GM21737 (cell line): ENCODE measurements around the gene MRPL37.
"Not testable (repeated sequence)": the region's sequence is repeated elsewhere in the genome, so short reads cannot be mapped to it uniquely, and the experiment has no call there.

Experiments used
- ATAC-seq: cut with Tn5 transposase; IDR thresholded peaks from one replicate; pipeline ENCODE4 v1.9.1; 2021; ENCODE audit warnings: mild to moderate bottlenecking, moderate library complexity; ENCODE audit not compliant: unreplicated experiment

The MRPL37 gene

DNA sequence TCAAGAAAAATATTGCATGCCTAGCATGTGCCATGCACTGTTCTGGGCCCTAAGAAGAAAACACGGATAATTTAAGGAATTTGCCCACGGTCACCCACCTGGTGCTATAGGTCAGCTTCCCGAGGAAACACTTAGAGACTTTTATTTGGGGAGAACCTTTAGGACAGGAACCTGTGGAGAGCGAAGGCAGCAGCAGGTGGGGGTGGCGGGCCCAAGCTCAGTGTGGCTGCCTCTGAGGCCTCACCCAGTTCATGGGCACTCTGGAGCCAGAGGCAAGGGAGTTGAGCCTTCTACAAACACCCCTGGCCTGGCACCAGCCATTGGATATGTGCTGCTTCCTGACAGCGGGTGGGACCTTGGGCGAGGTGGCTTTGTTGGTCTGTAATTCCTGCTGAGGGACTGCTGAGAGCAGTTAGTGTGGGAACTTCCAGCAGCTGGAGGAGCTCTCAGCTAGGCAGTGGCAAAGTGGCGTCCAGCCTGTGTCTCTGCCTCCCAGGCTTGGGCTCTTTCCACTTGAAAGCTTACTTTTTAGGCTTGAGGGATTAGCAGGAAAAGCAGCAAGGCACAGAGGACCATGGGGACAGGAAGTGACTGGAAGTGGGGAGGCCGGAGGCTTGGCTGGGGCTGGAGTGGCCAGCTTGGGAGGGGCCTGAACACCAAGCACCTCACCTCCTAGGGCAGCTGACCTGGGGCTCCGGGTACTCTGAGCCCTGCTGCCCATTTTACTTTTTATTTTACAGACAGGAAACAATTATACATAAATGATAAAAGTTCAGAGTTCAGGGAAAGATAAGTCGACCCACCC, 19.1 kb downstream of the MRPL37 start:
- no peak for ATAC-seq

DNA sequence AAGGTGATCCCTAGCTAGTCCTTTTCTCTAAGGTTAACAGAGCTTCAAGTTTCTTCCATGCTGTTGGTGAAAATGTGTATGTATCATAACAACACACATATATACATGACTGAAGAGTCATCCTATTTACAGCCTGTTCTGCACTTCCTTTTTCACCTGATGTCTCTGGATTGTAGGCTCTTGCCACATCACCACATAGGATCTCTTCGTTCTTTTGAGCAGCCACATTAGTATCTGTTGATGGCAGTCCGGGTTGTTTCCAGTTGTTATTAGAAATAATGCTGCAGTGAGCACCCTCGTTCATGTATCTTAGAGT, 19.7 kb downstream of the MRPL37 start:
- no peak for ATAC-seq

- no peak for ATAC-seq
Measured at GRCh38 chr1:54220004-54220811, 20.2 kb downstream of the MRPL37 start.

DNA sequence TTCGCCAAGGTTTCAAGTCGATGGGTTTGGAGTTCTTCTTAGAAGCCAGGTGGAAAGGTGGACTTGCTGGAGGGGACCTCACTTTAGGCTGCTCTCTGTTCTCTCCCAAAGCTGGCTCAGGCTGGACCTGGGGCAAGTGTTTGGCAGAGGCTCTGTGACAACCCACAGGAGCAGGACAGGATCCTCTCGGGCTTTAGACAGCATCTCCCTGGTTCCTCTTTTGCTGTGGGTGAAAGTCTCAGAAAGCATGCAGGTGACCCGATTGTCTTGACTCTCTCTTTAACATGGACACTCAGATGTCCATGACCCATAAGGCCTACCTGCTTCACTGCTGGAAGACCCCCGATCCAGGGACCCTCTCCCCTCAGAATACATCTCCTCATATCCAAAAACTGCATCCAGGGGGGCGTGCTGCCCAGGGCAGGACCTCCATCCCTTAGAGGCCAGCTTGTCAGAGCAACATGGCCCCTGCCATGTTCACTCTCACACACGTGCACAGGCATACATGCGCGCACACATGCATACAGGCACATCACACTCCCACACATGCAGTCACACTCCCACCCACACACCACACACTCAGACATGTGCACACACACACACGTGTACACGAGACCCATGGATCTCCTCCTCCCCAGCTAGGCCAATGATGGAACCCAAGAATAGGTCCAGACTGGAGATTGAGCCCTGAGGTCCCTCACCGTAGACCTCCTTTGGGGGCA, 21.3 kb downstream of the MRPL37 start:
- no peak for ATAC-seq

GRCh38 chr1:54221867-54222484, 22.0 kb downstream of the MRPL37 start:
- no peak for ATAC-seq

GRCh38 chr1:54222711-54223110, 22.7 kb downstream of the MRPL37 start:
- ATAC-seq: no peak

GRCh38 chr1:54223441-54224202, 23.7 kb downstream of the MRPL37 start:
- ATAC-seq: no peak

GRCh38 chr1:54224233-54224632, 24.3 kb downstream of the MRPL37 start:
- no peak for ATAC-seq

GRCh38 chr1:54225378-54225777, 25.4 kb downstream of the MRPL37 start:
- no peak for ATAC-seq

- no peak for ATAC-seq
Measured at GRCh38 chr1:54225986-54226559, 26.1 kb downstream of the MRPL37 start.

DNA sequence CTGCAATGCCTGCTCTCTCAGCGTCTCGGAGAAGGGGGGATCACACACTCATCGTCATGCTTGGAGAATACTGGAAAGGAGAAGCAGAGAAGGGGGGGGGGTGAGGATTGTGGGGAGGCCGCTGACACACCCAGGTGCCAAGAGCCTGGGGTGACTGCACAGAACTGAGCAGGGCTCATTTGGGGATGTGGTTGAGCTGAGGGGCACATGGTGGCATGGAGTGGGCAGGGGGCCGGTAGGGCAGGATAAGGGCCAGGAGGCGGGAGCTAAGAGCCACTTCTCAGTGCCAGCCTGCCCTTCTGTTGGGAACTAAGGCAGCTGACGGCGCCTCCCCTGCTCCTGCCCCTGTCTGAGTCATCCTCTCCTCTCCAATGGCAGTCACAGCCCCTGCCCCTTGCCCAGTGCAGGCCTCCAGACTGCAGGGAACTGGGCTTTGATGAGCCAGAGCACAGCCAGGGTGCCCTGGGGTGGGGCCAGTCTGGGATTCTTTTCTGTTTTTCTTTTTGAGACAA, 27.2 kb downstream of the MRPL37 start:
- ATAC-seq: no peak

DNA sequence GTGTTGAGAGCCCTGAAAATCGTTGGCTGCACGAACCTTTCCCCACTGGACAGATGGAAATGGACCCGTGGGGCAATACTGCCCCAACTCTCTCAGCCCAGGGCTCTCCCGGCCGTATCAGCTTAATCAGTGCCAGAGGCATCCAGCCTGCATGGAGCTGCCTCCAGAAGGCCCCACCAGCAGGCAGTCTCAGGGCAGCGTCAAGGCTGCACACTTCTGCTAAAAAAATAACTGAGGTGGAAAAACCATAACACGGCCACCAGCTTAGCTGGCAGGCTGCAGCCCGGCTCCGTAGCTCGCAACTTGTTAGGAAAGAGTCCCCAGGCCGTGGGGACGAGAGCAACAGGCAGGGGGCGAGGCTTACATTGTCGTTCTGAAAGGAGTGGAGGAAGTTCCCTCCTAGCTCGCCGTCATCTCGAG, 27.9 kb downstream of the MRPL37 start:
- ATAC-seq: no peak

- no peak for ATAC-seq
Measured at GRCh38 chr1:54228638-54229079, 28.7 kb downstream of the MRPL37 start.

GRCh38 chr1:54229281-54229891, 29.4 kb downstream of the MRPL37 start:
- ATAC-seq: no peak

DNA sequence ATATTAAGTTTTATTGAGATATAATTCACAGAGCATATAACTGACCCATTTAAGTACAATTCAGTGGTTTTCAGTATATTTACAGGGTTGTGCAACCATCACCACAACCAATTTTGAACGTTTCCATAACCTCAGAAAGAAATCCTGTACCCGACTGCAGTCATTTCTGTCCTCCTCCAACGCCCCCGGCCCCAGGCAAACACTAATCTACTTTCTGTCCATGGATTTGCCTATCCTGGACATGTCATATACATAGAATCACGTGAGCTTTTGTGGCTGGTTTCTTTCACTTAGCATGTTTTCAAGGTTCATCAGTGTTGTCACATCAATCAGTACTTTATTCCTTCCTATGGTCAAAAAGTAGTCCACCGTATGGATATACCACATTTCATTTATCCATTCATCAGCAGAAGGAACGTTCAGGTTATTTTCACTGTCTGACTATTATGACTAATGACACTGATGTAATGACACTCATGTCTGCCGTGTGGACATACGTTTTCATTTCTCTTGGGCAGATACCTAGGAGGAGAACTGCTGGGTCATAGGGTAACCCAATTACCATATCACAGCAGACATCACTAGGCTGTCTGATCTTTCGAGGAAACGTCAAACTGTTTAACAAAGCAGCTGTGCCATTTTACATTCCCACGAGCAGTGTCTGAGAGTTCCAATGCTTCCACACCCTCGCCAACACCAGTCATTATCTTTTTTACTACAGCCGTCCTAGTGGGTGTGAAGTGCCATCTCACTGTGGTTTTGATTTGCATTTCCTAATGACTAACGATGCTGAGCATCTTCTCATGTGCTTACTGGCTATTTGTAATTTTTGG, 30.8 kb downstream of the MRPL37 start:
- no peak for ATAC-seq

- ATAC-seq: not testable (repeated sequence)
Measured at GRCh38 chr1:54233196-54233595, 33.2 kb downstream of the MRPL37 start.

- no peak for ATAC-seq
Measured at GRCh38 chr1:54234284-54234683, 34.3 kb downstream of the MRPL37 start.

DNA sequence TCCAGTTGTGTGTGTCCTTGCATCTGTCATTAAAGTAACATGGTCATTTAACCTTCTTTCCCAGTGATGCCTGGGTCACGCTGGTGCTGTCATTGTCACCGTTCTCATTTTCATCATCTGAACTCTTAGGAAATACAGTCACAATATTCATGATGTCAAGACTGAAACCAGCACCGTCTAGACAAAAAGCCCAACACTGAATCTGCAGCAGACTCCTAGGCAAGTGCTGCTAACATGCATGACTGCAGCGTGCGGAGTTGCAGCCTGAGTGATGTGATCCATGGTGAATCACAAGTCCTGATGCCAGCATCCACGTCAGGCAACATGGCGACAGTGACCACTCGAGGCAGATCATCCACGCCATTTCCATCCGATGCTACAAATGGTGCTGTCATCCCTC, 37.6 kb downstream of the MRPL37 start:
- no peak for ATAC-seq
